ENCODE data around the gene HSPB8. TPM values are rescaled to one million over a fixed set of nuclear protein-coding genes. Genes with fewer than 3 reads are reported as not detected.

The HSPB8 gene
- total RNA-seq, 1 donor from 2014 or later = 58.4 TPM

DNA sequence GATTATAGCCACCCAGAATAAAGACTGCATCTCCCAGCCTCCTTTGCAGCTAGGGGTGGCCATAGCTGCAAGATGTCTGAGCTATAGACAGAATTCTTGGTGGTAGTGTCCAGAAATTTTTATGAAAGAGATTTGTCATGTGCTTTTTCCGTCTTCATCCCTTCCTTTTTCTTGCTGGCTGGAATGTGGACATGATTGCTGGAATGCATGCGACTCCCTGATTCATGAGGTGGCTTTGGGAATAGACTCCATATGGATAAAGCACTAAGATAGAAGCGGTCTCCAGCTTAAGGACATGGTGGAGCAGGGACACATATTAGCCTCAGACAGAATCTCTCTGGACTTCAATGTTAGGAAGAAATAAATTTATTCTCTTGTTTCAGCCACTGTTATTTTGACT lies 10.0 kb upstream of the HSPB8 start:
- Histone ChIP-seq H3K27ac (no peak overlapping the region), H3K4me1 (no peaks in the 10 kb centered on the region), H3K4me3 (no peak overlapping the region), H3K9me3 (no peaks in the 10 kb centered on the region), H3K36me3 (no peaks in the 10 kb centered on the region), H3K27me3 (no peaks in the 10 kb centered on the region)
- no peak for DNase-seq (ENCODE audit: extremely low spot score in 2 of 2)
- TF ChIP-seq POLR2AphosphoS5 (IDR thresholded peaks at IDR 0.05; ENCODE audit: insufficient read depth in 1 of 2, low read depth in 1 of 2) (no peak), CTCF (IDR thresholded peaks at IDR 0.05) (no peak), POLR2A (IDR thresholded peaks at IDR 0.05) (no peak)
- intact Hi-C loops (cut with DNase I) = no loop called here

GRCh38 chr12:119169150-119169549 lies 9.6 kb upstream of the HSPB8 start:
- Histone ChIP-seq H3K36me3 (no peaks in the 10 kb centered on the region), H3K27ac (no peak overlapping the region), H3K27me3 (no peaks in the 10 kb centered on the region), H3K4me1 (no peaks in the 10 kb centered on the region), H3K9me3 (no peaks in the 10 kb centered on the region), H3K4me3 (no peak overlapping the region)
- DNase-seq (ENCODE audit: extremely low spot score in 2 of 2) = no peak
- intact Hi-C loops (cut with DNase I) = no loop called here
- TF ChIP-seq POLR2AphosphoS5 (IDR thresholded peaks at IDR 0.05; ENCODE audit: insufficient read depth in 1 of 2, low read depth in 1 of 2) = no peak
- no peak for TF ChIP-seq CTCF (IDR thresholded peaks at IDR 0.05)
- TF ChIP-seq POLR2A (IDR thresholded peaks at IDR 0.05) = no peak

- Histone ChIP-seq H3K4me1 (peaks cover 7% of the 10 kb centered on the region), H3K9me3 (no peaks in the 10 kb centered on the region), H3K27ac (no peak overlapping the region), H3K27me3 (no peaks in the 10 kb centered on the region), H3K4me3 (no peak overlapping the region), H3K36me3 (no peaks in the 10 kb centered on the region)
- no peak for DNase-seq (ENCODE audit: extremely low spot score in 2 of 2)
- TF ChIP-seq POLR2AphosphoS5 (IDR thresholded peaks at IDR 0.05; ENCODE audit: insufficient read depth in 1 of 2, low read depth in 1 of 2) (no peak), CTCF (IDR thresholded peaks at IDR 0.05) (no peak), POLR2A (IDR thresholded peaks at IDR 0.05) (no peak)
- intact Hi-C loops (cut with DNase I) = no loop called here
Measured at GRCh38 chr12:119171291-119171690, 7.4 kb upstream of the HSPB8 start.

DNA sequence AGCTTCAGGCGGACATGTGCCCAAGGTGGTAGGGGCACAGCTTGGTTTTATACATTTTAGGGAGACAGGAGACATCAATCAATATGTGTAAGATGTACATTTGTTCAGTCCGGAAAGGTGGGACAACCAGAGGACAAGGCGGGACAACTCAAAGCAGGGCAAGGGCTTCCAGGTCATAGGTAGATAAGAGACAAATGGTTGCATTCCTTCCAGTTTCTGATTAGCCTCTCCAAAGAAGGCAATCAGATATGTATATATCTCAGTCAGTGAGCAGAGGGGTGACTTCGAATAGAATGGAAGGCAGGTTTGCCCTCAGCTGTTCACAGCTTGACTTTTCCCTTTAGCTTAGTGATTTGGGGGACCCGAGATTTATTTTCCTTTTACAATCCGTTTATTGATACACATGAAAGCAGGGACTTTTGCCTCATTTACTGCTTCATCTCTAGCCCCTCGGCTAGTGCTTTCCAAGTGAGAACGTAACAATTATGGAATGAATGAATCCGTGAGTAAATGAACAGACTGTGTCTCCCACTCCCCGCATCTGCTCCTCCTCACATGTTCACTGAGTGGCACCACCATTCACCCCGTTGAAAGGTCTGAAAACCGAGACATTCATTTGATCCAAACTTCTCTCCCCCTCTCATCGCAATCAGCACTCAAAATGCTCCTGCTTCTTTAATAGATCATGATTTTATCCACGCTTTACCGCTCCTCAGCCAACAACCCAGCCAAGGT lies 6.9 kb upstream of the HSPB8 start:
- H3K27ac ChIP-seq = no peak overlapping the region
- H3K27me3 ChIP-seq = no peaks in the 10 kb centered on the region
- DNase-seq (ENCODE audit: extremely low spot score in 2 of 2) = no peak
- intact Hi-C loops (cut with DNase I) = no loop called here
- no peak overlapping the region for H3K4me3 ChIP-seq
- H3K4me1 ChIP-seq = peaks cover 11% of the 10 kb centered on the region
- TF ChIP-seq POLR2A (IDR thresholded peaks at IDR 0.05) = no peak
- no peak for TF ChIP-seq CTCF (IDR thresholded peaks at IDR 0.05)
- TF ChIP-seq POLR2AphosphoS5 (IDR thresholded peaks at IDR 0.05; ENCODE audit: insufficient read depth in 1 of 2, low read depth in 1 of 2) = no peak
- no peaks in the 10 kb centered on the region for H3K36me3 ChIP-seq
- no peaks in the 10 kb centered on the region for H3K9me3 ChIP-seq

DNA sequence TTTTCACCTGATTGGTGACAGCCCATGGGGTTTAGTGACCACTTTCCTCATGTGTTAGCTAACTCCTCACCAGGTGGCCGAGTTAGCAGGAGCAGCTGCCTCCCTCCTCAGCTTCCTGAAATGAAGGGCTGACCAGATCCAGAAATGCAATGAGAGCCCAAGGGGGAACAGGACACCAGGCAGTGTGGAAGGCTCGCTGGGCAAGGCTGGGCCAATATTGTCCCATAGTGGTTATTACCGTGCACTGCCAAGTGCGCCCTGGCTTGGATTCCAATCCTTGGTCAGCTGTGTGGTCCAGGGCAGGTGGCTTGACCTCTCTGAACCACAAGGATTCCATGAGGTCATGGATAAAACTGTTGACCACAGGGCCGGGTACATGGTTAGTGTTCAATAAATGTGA lies 3.6 kb upstream of the HSPB8 start:
- Histone ChIP-seq H3K27ac (peak overlapping the region; percentile 80), H3K27me3 (no peaks in the 10 kb centered on the region), H3K4me1 (peaks cover 23% of the 10 kb centered on the region), H3K36me3 (no peaks in the 10 kb centered on the region), H3K4me3 (no peak overlapping the region), H3K9me3 (no peaks in the 10 kb centered on the region)
- intact Hi-C loops (cut with DNase I) = no loop called here
- TF ChIP-seq POLR2A (IDR thresholded peaks at IDR 0.05) = no peak
- no peak for TF ChIP-seq POLR2AphosphoS5 (IDR thresholded peaks at IDR 0.05; ENCODE audit: insufficient read depth in 1 of 2, low read depth in 1 of 2)
- no peak for TF ChIP-seq CTCF (IDR thresholded peaks at IDR 0.05)
- no peak for DNase-seq (ENCODE audit: extremely low spot score in 2 of 2)
